ES-I3 (cell line): ENCODE results near the gene TMEM202.

Source experiments
- H3K36me3 ChIP-seq: 2 replicates; pipeline ENCODE4 v1.6.1; 2013; ENCODE audit warnings: mild to moderate bottlenecking, low read length, control low read depth, moderate library complexity; ENCODE audit not compliant: insufficient read depth
- H3K4me1 ChIP-seq: 2 replicates; pipeline ENCODE4 v1.6.1; 2013; ENCODE audit warnings: mild to moderate bottlenecking, control low read depth, low read length; ENCODE audit not compliant: insufficient read depth
- H3K9ac ChIP-seq: 2 replicates; pipeline ENCODE4 v1.6.1; 2013; ENCODE audit warnings: low read depth, mild to moderate bottlenecking, low read length, moderate library complexity
- H3K9me3 ChIP-seq: 2 replicates; pipeline ENCODE4 v1.6.1; 2013; ENCODE audit warnings: mild to moderate bottlenecking, low read length, moderate library complexity; ENCODE audit not compliant: control insufficient read depth, insufficient read depth

Gene TMEM202, protein sequence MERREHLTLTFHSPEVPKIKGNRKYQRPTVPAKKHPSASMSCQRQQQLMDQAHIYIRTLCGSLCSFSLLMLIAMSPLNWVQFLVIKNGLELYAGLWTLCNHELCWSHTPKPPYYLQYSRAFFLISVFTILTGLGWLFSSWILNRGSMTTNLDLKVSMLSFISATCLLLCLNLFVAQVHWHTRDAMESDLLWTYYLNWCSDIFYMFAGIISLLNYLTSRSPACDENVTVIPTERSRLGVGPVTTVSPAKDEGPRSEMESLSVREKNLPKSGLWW

DNA sequence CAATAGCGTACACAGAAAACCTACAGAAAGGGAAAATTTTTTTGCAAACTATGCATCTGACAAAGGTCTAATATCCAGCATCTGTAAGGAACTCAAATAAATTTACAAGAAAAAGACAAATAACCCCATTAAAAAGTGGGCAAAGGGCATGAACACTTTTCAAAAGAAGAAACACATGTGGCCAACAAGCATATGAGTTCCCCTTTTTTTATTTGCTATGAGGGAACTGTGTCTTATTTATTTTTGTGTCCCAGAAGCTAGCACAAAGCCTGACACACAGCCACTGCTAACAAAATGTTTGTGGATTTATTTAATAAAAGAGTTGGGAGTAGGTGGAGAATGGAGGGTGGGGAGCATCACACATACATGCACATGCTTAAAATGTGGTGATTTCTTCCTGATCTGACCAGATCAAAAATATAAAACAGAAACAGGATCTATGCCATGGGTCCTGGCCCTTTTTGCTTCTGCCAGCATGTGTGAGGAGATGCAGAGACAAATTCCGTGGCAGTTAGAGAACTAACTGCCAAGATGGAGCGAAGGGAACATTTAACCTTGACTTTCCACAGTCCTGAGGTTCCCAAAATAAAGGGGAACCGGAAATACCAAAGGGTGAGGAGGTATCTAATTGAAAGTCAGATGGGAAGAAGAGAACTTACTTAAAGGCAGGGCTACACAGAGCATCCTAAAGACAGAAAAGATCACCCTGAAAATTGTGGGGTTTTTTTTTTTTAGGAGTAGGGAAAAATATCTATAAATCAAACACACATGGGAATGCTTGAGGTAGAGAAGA lies at the start of gene TMEM202:
TSS of gene TMEM202 (plus strand) at position 510 of the 793 bp plus-strand sequence. CDS start at position 532, 22 bp downstream.
- no peaks in the 10 kb centered on the region for H3K36me3 ChIP-seq
- no peak within 1 kb of the TSS for H3K9ac ChIP-seq
- H3K4me1 ChIP-seq, result no peaks in the 10 kb centered on the region
- H3K9me3 ChIP-seq, result no peaks in the 10 kb centered on the region

GRCh38 chr15:72353266-72353665 lies 44.8 kb upstream of the TMEM202 start:
- Histone ChIP-seq H3K36me3 (peaks cover 8% of the 10 kb centered on the region), H3K9ac (no peak overlapping the region), H3K4me1 (no peaks in the 10 kb centered on the region), H3K9me3 (no peaks in the 10 kb centered on the region)

- no peak overlapping the region for H3K9ac ChIP-seq
- H3K36me3 ChIP-seq, result peaks cover 4% of the 10 kb centered on the region
- H3K4me1 ChIP-seq, result no peaks in the 10 kb centered on the region
- no peaks in the 10 kb centered on the region for H3K9me3 ChIP-seq
Measured at GRCh38 chr15:72354496-72354895, 43.6 kb upstream of the TMEM202 start.

- no peaks in the 10 kb centered on the region for H3K9me3 ChIP-seq
- H3K36me3 ChIP-seq, result no peaks in the 10 kb centered on the region; the same call in none of the 2 replicates
- no peaks in the 10 kb centered on the region for H3K4me1 ChIP-seq
- no peak overlapping the region for H3K9ac ChIP-seq
Measured at GRCh38 chr15:72358121-72358520, 40.0 kb upstream of the TMEM202 start.

GRCh38 chr15:72358650-72359171 lies 39.4 kb upstream of the TMEM202 start:
- Histone ChIP-seq H3K9ac (no peak overlapping the region), H3K4me1 (no peaks in the 10 kb centered on the region), H3K36me3 (no peaks in the 10 kb centered on the region; the same call in 1 of the 2 replicates), H3K9me3 (no peaks in the 10 kb centered on the region)

DNA sequence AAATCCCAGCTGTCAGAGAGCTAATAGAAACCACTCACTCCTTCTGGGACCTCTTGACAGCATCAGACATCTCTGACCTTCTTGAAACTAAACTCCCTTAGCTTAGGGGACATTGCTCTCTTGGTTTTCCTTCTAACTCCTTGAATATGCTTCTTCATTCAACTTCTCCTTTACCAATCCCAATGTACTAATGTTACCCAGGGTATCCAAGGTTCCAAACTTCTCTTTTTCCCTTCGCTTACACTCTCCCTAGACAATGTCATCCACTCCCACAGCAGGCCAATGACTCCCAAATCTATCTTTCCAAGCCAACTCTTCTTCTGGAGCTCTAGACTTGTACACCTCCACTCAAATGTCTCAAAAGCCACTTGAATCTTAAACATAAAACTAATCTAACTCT lies 36.9 kb upstream of the TMEM202 start:
- Histone ChIP-seq H3K36me3 (no peaks in the 10 kb centered on the region; the same call in 1 of the 2 replicates), H3K9me3 (no peaks in the 10 kb centered on the region), H3K9ac (no peak overlapping the region), H3K4me1 (no peaks in the 10 kb centered on the region)

DNA sequence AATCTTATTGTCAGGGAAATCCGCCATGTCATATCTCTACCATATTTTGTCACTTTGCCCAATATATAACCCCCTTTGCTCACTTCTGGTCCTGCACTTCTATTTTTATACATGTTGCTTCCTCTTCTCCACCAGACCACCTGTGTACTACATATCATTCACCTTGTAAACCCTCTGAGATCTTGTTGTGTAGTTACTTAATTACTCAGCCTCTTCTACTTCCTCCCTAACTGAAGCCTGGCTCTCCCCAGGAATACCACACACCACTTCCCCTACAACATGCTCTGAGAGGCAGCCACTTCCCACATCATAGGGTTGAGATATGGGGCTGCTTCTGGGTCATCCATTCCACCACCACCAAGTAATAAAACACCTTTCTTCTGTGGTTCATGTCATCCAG lies 32.3 kb upstream of the TMEM202 start:
- Histone ChIP-seq H3K36me3 (no peaks in the 10 kb centered on the region), H3K9ac (no peak overlapping the region), H3K4me1 (no peaks in the 10 kb centered on the region), H3K9me3 (no peaks in the 10 kb centered on the region)

DNA sequence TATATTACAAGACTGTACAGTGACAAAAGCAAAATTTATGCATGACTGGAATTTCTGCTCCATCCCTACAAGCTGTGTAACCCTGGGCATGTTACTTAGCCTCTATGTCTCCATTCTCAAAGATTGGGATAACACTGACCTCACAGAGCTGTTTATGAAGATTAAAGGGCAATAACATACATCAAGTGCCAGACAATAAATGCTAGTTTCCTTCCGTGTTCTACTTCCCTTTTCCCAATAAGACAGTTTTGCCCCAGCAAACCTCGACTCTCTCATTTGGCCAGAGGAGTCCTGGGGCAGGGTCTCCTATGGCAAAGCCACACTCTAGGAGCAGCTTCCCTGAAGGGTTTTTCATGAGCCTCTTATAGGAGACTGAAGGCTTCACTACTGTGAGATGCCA lies 29.8 kb upstream of the TMEM202 start:
- no peaks in the 10 kb centered on the region for H3K36me3 ChIP-seq
- H3K4me1 ChIP-seq, result no peaks in the 10 kb centered on the region
- H3K9me3 ChIP-seq, result no peaks in the 10 kb centered on the region
- H3K9ac ChIP-seq, result no peak overlapping the region

GRCh38 chr15:72368899-72369298 lies 29.2 kb upstream of the TMEM202 start:
- H3K9me3 ChIP-seq, result no peaks in the 10 kb centered on the region
- H3K36me3 ChIP-seq, result no peaks in the 10 kb centered on the region
- H3K4me1 ChIP-seq, result no peaks in the 10 kb centered on the region
- H3K9ac ChIP-seq, result no peak overlapping the region

- Histone ChIP-seq H3K4me1 (no peaks in the 10 kb centered on the region), H3K9ac (no peak overlapping the region), H3K9me3 (no peaks in the 10 kb centered on the region), H3K36me3 (no peaks in the 10 kb centered on the region)
Measured at GRCh38 chr15:72369964-72370363, 28.1 kb upstream of the TMEM202 start.

GRCh38 chr15:72372361-72372760 lies 25.7 kb upstream of the TMEM202 start:
- H3K9me3 ChIP-seq, result no peaks in the 10 kb centered on the region
- H3K9ac ChIP-seq, result no peak overlapping the region
- H3K36me3 ChIP-seq, result no peaks in the 10 kb centered on the region
- H3K4me1 ChIP-seq, result peaks cover 4% of the 10 kb centered on the region; the same call in 1 of the 2 replicates

- H3K9me3 ChIP-seq, result no peaks in the 10 kb centered on the region
- peaks cover 4% of the 10 kb centered on the region; the same call in 1 of the 2 replicates for H3K4me1 ChIP-seq
Measured at GRCh38 chr15:72375501-72375845, 22.6 kb upstream of the TMEM202 start.

DNA sequence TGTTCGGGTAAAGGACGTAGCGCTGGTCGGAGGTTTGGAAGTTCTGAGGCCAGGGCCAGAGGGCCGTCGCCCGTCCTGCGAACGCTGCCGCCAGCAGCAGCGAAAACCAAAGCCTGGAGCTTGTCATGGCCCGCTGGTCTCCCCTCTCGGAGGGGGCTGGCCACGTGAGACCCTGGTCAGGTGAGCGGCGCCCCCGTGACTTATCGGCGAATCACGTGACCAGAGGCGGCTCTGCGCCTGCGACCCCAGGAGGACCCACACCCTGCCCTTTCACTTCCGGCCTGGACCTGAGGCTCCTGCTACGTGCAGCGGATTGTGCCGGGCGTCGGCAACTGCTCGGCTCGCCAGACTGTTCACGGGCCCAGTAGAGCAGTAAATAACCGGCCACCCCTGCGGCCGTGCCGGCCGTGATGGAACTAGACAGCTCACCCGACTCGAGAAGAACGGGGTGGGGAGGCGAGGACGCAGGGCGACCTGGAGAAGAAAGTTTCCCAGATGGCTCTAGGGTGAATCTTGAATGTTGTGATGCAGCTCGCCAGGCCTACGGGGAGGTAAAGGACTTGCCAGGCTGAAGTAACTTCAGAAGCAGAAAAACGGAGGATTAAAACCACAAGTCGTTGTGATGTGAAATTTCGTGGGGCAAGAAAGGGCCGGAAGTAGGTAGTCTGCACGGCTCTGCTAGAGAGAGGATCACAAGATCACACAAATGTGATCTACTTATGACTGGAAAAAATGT lies 22.1 kb upstream of the TMEM202 start, which contains the start of gene HEXA:
TSS of gene HEXA (minus strand) at position 169 of the 736 bp plus-strand sequence. CDS start at position 127, 42 bp downstream.
- Histone ChIP-seq H3K9ac (peak within 1 kb of the TSS; percentile 99), H3K4me1 (peaks cover 4% of the 10 kb centered on the region; the same call in 1 of the 2 replicates), H3K36me3 (no peaks in the 10 kb centered on the region), H3K9me3 (no peaks in the 10 kb centered on the region)

More at GRCh38 chr15:72375501-72375845, 22.6 kb upstream of the TMEM202 start:
- H3K9ac ChIP-seq, result peak overlapping the region; percentile 99
- H3K36me3 ChIP-seq, result no peaks in the 10 kb centered on the region

DNA sequence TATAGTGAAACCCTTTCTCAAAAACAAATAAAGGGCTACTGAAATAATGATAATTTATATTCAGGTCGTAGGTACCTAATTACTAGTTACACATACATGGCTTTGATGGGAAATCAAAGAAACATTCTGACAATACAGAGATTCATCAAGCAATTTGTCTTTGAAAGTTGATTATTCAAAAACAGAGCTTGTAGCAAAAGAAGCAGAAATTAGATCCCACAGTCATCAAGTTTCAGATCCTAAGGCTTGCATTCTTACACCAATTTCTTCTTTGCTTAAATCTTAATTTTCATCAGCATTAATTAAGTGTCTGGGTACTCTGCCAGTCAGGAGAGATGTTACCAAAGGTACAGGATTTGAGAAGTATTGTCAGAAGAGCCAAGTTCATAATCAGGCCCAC lies 20.8 kb upstream of the TMEM202 start:
- Histone ChIP-seq H3K4me1 (peaks cover 4% of the 10 kb centered on the region; the same call in 1 of the 2 replicates), H3K36me3 (no peaks in the 10 kb centered on the region), H3K9ac (no peak overlapping the region), H3K9me3 (no peaks in the 10 kb centered on the region)
